Measurements from ENCODE around the gene CCDC57. TPM values are rescaled to one million over a fixed set of nuclear protein-coding genes. Genes with fewer than 3 reads are reported as not detected.
A peak's percentile ranks its signal among the peaks of the same experiment; 100 is the strongest.

The CCDC57 gene
- total and polyA plus RNA-seq, 11 donors, result 4.3 to 17.6 (median 9.5) TPM

DNA sequence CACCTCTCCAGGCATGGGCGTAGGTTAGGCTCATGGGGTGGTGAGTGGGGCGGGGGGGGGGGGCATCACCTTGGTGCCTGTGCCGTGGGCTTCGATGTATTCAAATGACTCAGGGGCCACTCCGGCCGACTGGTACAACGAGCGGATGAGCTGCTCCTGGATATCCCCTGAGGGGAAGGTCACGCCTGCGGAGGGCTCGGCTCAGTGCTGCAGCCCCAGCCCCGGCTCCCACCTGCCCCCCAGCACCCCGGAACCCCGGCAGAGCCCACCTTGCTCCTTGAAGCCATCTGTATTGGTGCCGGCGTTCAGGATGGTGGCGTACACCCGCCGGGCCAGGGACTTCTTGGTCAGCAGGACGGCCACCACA is 120.0 kb downstream of the CCDC57 start:
- no peak for ATAC-seq
- TF ChIP-seq, protein P1, sequence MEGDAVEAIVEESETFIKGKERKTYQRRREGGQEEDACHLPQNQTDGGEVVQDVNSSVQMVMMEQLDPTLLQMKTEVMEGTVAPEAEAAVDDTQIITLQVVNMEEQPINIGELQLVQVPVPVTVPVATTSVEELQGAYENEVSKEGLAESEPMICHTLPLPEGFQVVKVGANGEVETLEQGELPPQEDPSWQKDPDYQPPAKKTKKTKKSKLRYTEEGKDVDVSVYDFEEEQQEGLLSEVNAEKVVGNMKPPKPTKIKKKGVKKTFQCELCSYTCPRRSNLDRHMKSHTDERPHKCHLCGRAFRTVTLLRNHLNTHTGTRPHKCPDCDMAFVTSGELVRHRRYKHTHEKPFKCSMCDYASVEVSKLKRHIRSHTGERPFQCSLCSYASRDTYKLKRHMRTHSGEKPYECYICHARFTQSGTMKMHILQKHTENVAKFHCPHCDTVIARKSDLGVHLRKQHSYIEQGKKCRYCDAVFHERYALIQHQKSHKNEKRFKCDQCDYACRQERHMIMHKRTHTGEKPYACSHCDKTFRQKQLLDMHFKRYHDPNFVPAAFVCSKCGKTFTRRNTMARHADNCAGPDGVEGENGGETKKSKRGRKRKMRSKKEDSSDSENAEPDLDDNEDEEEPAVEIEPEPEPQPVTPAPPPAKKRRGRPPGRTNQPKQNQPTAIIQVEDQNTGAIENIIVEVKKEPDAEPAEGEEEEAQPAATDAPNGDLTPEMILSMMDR (IDR thresholded peaks at IDR 0.05), result no peak
- no peak for TF ChIP-seq POLR2A (IDR thresholded peaks at IDR 0.05)
- Histone ChIP-seq H3K27ac (no peak overlapping the region), H3K36me3 (peaks cover 0 to 85% (median 66%) of the 10 kb centered on the region in 9 donors), H3K4me1 (peaks cover 0 to 17% (median 12%) of the 10 kb centered on the region in 12 donors), H3K4me3 (no peak overlapping the region), H3K9me3 (no peaks in the 10 kb centered on the region), H3K27me3 (no peaks in the 10 kb centered on the region)
- intact Hi-C loops (cut with DNase I), result no loop called here
- DNase-seq, result no peak
- WGBS, 4 donors, result 94 to 95% (median 94%) methylated on average over 6 to 20 of the region's 20 CpGs

DNA sequence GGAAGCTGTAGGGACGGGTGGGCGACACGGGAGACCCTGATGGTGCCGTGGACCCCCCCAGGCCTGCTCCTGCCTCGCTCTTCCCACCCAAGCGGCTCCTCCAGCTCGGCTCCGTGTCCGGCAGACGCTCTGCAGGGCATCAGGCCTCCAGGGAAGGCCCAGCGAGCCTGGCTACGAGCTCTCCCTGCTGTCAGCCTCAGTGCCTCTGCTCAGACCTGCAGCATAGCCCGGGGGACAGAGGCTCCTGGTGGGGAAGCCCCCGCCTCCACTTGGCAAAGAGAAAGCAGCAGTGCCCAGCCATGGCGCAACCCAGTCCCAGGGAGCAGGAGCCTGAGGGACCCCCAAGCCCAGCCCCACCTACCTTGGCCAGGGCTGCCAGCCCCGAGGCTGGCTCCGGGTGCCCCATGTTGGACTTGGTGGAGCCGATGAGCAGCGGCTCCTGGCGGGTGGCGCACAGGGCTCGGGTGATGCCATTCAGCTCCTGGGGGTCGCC is 120.5 kb downstream of the CCDC57 start:
- TF ChIP-seq POLR2A (IDR thresholded peaks at IDR 0.05), result no peak
- TF ChIP-seq, protein P1 (IDR thresholded peaks at IDR 0.05), result no peak
- Histone ChIP-seq H3K4me3 (no peak overlapping the region), H3K36me3 (peaks cover 0 to 90% (median 71%) of the 10 kb centered on the region in 9 donors), H3K4me1 (peaks cover 0 to 12% (median 9%) of the 10 kb centered on the region in 12 donors), H3K27ac (no peak overlapping the region), H3K9me3 (no peaks in the 10 kb centered on the region), H3K27me3 (no peaks in the 10 kb centered on the region)
- 89 to 95% (median 95%) methylated on average over 17 to 23 of the region's 23 CpGs for WGBS, 4 donors
- no peak for ATAC-seq
- DNase-seq, result peak in 1 of 5 donors; percentile 18
- intact Hi-C loops (cut with DNase I), result no loop called here

DNA sequence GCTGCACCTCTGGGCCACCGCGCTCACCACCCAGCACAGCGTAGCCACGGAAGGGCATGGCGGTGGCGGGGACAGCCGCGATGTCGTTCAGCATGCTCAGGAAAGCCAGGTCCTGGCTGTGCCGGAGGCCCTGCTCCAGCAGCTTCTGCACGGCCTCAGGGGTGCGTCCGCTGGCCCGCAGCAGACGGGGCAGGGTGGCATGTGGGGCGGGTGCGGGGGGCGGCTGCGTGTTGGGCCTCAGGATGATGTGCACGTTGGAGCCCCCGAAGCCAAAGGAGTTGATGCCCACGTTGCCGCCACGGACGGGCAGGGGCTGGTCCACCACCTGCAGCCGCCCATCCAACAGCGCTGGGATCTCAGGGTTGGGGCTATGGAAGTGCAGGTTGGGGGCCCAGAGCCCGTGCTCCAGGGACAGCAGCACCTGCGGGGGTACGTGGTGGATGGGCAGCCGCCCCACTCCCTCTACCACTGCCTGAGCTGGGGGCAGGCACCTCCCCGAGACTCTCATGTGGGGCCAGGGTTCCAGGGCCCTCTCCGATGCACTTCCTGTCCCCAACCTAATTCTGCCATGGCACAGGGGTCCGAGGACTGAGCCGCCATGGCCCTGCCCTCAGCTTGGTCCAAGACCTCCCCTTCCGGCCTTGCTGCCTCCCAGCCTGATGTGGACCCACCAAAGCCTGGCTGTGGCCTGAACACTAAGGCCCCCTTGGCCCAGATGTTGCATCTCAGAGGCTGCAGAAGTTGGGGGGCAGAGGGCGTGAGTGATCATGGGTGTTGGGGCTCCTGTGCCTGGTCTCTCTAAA is 121.2 kb downstream of the CCDC57 start:
- intact Hi-C loops (cut with DNase I), result no loop called here
- H3K9me3 ChIP-seq, result no peaks in the 10 kb centered on the region
- ATAC-seq (no peak), DNase-seq (peak in 1 of 5 donors; percentile 4)
- 92 to 97% (median 96%) methylated on average over 28 to 37 of the region's 37 CpGs for WGBS, 4 donors
- no peaks in the 10 kb centered on the region for H3K27me3 ChIP-seq
- no peak for TF ChIP-seq POLR2A (IDR thresholded peaks at IDR 0.05)
- TF ChIP-seq, protein P1 (IDR thresholded peaks at IDR 0.05), result no peak
- H3K4me1 ChIP-seq, result peaks cover 0 to 6% (median 2%) of the 10 kb centered on the region in 12 donors
- H3K27ac ChIP-seq, result no peak overlapping the region
- peaks cover 0 to 96% (median 78%) of the 10 kb centered on the region in 9 donors for H3K36me3 ChIP-seq
- no peak overlapping the region for H3K4me3 ChIP-seq

DNA sequence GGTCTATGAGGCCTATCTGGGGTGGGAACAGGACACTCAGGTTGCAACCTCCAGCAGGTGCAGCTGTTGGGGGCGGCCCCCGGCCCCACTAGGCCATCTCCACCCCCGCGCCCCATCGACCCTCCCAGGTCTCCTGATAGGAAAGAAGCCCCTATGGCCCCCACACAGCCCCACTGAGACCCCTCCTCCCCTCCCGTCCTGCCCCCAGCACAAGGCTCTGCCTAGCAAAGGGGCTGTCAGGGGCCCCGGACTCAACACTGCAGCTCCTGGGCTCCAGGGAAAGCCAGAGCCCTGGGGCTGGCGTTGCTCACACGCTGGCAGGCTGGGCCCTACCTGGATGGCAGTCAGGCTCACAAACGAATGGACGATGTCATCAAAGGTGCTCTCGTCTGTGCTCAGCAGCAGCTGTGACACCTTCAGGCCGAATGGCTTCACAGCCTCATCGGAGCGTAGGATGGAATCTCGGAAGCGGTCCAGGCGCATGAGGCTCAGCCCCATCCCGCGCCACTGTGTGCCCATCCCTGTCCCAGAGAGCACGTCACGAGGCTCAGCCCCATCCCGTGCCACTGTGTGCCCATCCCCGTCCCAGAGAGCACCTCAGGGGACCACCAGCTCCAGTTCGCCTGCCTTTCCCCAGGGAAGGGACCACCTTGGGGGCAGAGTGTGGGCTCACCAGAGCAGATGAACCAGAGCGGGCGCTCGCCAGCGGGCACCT is 121.9 kb downstream of the CCDC57 start:
- Histone ChIP-seq H3K4me3 (no peak overlapping the region), H3K36me3 (peaks cover 0 to 100% (median 85%) of the 10 kb centered on the region in 9 donors), H3K27ac (no peak overlapping the region), H3K9me3 (no peaks in the 10 kb centered on the region), H3K27me3 (no peaks in the 10 kb centered on the region), H3K4me1 (no peaks in the 10 kb centered on the region)
- DNase-seq, result peak in 1 of 5 donors; percentile 6
- TF ChIP-seq, protein P1 (IDR thresholded peaks at IDR 0.05), result no peak
- TF ChIP-seq POLR2A (IDR thresholded peaks at IDR 0.05), result no peak
- WGBS, 4 donors, result 88 to 96% (median 95%) methylated on average over 19 to 29 of the region's 29 CpGs
- ATAC-seq, result no peak
- intact Hi-C loops (cut with DNase I), result no loop called here

Data from heart left ventricle (tissue), 16 donors.